Lower leg skin (tissue), 3 donors: Measurements from ENCODE around the gene CYP19A1.

ENCODE experiments used
- POLR2A ChIP-seq, 2 donors: fragments of 450-650 bp; IDR thresholded peaks; one replicate each; pipeline ENCODE4 v1.6.1; 2016 to 2017; ENCODE audit warnings: antibody characterized with exemption in 2 of 2, mild to moderate bottlenecking in 1 of 2, moderate library complexity in 1 of 2
- TF ChIP-seq, protein P1 (sequence below), 3 donors: fragments of 450-650 bp; IDR thresholded peaks; one replicate each; pipeline ENCODE4 v1.5.1; 2016; ENCODE audit warnings: antibody characterized with exemption in 3 of 3, mild to moderate bottlenecking in 3 of 3, moderate library complexity in 2 of 3

DNA sequence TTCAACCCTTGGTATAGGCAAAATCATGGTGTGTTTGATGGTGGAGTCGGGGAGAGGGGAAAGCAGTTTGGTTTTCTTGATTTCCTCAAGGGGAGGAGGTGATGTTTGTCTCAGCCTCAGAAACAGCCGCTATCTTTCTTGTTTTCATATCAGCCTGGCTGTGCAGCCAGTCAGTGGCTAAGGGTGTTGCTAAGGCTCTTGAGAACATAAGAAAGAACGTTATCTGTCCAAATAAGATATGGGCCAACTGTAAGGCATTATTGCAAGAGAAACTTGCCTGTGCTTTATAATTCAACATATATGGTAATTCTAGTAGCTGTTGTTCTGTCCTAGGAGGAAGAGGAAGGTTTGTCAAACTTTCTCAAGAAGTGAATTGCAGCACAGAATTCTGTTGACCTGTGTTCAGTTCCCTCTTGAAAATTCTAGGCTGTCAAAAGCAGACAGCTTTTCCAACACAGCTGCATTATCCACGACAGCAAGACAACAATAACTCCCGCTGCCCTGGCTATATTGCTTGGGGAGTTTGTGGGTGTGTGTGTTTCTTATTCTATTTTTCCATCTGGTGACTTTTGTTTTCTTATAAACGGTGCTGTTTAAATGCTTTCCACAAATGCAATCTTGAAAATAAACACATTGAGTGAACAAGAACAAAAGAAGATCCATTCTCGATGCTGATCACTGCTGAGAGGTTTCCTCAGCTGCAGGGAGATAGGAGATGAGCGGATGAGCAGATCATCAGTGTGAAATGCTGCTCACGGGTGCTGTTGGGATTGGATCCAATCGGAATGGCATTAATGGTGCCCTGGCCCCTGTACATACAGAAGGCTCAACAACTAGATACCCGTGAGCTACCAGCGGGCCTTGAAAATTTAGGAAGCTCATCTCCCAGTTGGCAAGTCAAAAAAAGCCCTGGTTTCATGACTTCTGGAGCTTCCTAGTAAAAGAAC, 152.9 kb downstream of the CYP19A1 start:
- TF ChIP-seq POLR2A (IDR thresholded peaks at IDR 0.05) = no peak
- TF ChIP-seq, protein P1, sequence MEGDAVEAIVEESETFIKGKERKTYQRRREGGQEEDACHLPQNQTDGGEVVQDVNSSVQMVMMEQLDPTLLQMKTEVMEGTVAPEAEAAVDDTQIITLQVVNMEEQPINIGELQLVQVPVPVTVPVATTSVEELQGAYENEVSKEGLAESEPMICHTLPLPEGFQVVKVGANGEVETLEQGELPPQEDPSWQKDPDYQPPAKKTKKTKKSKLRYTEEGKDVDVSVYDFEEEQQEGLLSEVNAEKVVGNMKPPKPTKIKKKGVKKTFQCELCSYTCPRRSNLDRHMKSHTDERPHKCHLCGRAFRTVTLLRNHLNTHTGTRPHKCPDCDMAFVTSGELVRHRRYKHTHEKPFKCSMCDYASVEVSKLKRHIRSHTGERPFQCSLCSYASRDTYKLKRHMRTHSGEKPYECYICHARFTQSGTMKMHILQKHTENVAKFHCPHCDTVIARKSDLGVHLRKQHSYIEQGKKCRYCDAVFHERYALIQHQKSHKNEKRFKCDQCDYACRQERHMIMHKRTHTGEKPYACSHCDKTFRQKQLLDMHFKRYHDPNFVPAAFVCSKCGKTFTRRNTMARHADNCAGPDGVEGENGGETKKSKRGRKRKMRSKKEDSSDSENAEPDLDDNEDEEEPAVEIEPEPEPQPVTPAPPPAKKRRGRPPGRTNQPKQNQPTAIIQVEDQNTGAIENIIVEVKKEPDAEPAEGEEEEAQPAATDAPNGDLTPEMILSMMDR (IDR thresholded peaks at IDR 0.05) = no peak
